ENCODE results near the gene TGFBR2.

Gene TGFBR2

GRCh38 chr3:30679045-30679444 is 72.6 kb downstream of the TGFBR2 start:
- Histone ChIP-seq H3K27ac (ENCODE audit: extremely low read depth, low read depth, low read length) (no peak overlapping the region), H3K4me1 (ENCODE audit: control insufficient read depth, insufficient read depth, low read length) (no peaks in the 10 kb centered on the region), H3K9me3 (ENCODE audit: control insufficient read depth, insufficient read depth, low read depth, low read length) (no peaks in the 10 kb centered on the region), H3K4me3 (ENCODE audit: low read depth, low read length) (no peak overlapping the region), H3K36me3 (ENCODE audit: control insufficient read depth in 2 of 2, insufficient read depth in 1 of 2, low read length in 2 of 2) (peaks cover 0 to 25% of the 10 kb centered on the region in 2 experiments; a peak in 1 of 3 replicates)
- ChIA-PET POLR2A (no interaction called here), CTCF (interaction anchor here (0.7 to 1.2 kb wide), 2 partner anchors 15 to 17 kb away, joined by 3 read pairs; no protein-coding TSS in a partner anchor)
- TF ChIP-seq GLIS2 (tag by site-specific recombination; IDR thresholded peaks at IDR 0.05) (no peak), ZNF211 (tag by site-specific recombination; IDR thresholded peaks at IDR 0.05; ENCODE audit: low read depth) (no peak), ZNF423 (tag by site-specific recombination; IDR thresholded peaks at IDR 0.05) (no peak), ZNF664 (tag by site-specific recombination; IDR thresholded peaks at IDR 0.05) (no peak), ZEB2 (tag by site-specific recombination; IDR thresholded peaks at IDR 0.05) (no peak), ZNF791 (tag by site-specific recombination; IDR thresholded peaks at IDR 0.05) (no peak), ZBTB8A (tag by site-specific recombination; IDR thresholded peaks at IDR 0.05) (no peak), KLF8 (tag by site-specific recombination; IDR thresholded peaks at IDR 0.05) (no peak), ZNF223 (tag by site-specific recombination; IDR thresholded peaks at IDR 0.05) (no peak), PRDM1 (tag by site-specific recombination; IDR thresholded peaks at IDR 0.05) (no peak), OSR2 (tag by site-specific recombination; IDR thresholded peaks at IDR 0.05) (no peak), ZNF777 (tag by site-specific recombination; IDR thresholded peaks at IDR 0.05; ENCODE audit: borderline replicate concordance) (no peak), YY1 (tag by site-specific recombination; IDR thresholded peaks at IDR 0.05) (no peak), ZNF785 (tag by site-specific recombination; IDR thresholded peaks at IDR 0.05) (no peak), ZBTB26 (tag by site-specific recombination; optimal IDR thresholded peaks at IDR 0.05) (no peak), ZNF692 (tag by site-specific recombination; IDR thresholded peaks at IDR 0.05) (no peak), ZNF76 (tag by site-specific recombination; IDR thresholded peaks at IDR 0.05; ENCODE audit: borderline replicate concordance, low read depth) (no peak), ZNF621 (tag by site-specific recombination; IDR thresholded peaks at IDR 0.05) (no peak)

GRCh38 chr3:30680789-30681648 is 74.6 kb downstream of the TGFBR2 start:
- Histone ChIP-seq H3K9me3 (ENCODE audit: control insufficient read depth, insufficient read depth, low read depth, low read length) (no peaks in the 10 kb centered on the region), H3K4me3 (ENCODE audit: low read depth, low read length) (no peak overlapping the region), H3K4me1 (ENCODE audit: control insufficient read depth, insufficient read depth, low read length) (no peaks in the 10 kb centered on the region), H3K36me3 (ENCODE audit: control insufficient read depth in 2 of 2, insufficient read depth in 1 of 2, low read length in 2 of 2) (peaks cover 0 to 17% of the 10 kb centered on the region in 2 experiments; a peak in 1 of 3 replicates), H3K27ac (ENCODE audit: extremely low read depth, low read depth, low read length) (no peak overlapping the region)
- POLR2A ChIA-PET: no interaction called here
- no peak for TF ChIP-seq ZNF398 (tag by site-specific recombination; IDR thresholded peaks at IDR 0.05)
- no peak for TF ChIP-seq ZNF610 (tag by site-specific recombination; IDR thresholded peaks at IDR 0.05; ENCODE audit: borderline replicate concordance)
- TF ChIP-seq HOXA7 (CRISPR knock-in tag; IDR thresholded peaks at IDR 0.05; ENCODE audit: borderline replicate concordance): no peak
- TF ChIP-seq ZNF184 (tag by site-specific recombination; IDR thresholded peaks at IDR 0.05): no peak
- TF ChIP-seq ZNF585B (tag by site-specific recombination; IDR thresholded peaks at IDR 0.05): no peak
- no peak for TF ChIP-seq ZNF785 (tag by site-specific recombination; IDR thresholded peaks at IDR 0.05)
- TF ChIP-seq ZNF571 (tag by site-specific recombination; IDR thresholded peaks at IDR 0.05): no peak
- TF ChIP-seq KLF17 (tag by site-specific recombination; IDR thresholded peaks at IDR 0.05): no peak
- CTCF ChIA-PET: no interaction called here

Measured in HEK293 (cell line).